22Rv1 (cell line): ENCODE results near the gene ACSS3.

ENCODE experiments used
- H3K27ac ChIP-seq: fragments of 450-650 bp; 2 replicates; pipeline ENCODE4 v1.5.1; 2017
- ZFX ChIP-seq: fragments of 450-650 bp; IDR thresholded peaks from 2 replicates; pipeline ENCODE4 v1.6.1; 2017; ENCODE audit warnings: antibody characterized with exemption, borderline replicate concordance
- TF ChIP-seq, protein P1 (sequence below): fragments of 450-650 bp; IDR thresholded peaks from 2 replicates; pipeline ENCODE4 v1.5.1; 2017; ENCODE audit warnings: mild to moderate bottlenecking

Gene ACSS3

GRCh38 chr12:81128930-81129554, 51.2 kb downstream of the ACSS3 start:
- TF ChIP-seq, protein P1, sequence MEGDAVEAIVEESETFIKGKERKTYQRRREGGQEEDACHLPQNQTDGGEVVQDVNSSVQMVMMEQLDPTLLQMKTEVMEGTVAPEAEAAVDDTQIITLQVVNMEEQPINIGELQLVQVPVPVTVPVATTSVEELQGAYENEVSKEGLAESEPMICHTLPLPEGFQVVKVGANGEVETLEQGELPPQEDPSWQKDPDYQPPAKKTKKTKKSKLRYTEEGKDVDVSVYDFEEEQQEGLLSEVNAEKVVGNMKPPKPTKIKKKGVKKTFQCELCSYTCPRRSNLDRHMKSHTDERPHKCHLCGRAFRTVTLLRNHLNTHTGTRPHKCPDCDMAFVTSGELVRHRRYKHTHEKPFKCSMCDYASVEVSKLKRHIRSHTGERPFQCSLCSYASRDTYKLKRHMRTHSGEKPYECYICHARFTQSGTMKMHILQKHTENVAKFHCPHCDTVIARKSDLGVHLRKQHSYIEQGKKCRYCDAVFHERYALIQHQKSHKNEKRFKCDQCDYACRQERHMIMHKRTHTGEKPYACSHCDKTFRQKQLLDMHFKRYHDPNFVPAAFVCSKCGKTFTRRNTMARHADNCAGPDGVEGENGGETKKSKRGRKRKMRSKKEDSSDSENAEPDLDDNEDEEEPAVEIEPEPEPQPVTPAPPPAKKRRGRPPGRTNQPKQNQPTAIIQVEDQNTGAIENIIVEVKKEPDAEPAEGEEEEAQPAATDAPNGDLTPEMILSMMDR, result peak; percentile 99
- TF ChIP-seq ZFX, result no peak
- H3K27ac ChIP-seq, result no peak overlapping the region

GRCh38 chr12:81136519-81136918, 58.6 kb downstream of the ACSS3 start:
- no peak overlapping the region for H3K27ac ChIP-seq
- TF ChIP-seq ZFX, result no peak
- TF ChIP-seq, protein P1, result no peak

DNA sequence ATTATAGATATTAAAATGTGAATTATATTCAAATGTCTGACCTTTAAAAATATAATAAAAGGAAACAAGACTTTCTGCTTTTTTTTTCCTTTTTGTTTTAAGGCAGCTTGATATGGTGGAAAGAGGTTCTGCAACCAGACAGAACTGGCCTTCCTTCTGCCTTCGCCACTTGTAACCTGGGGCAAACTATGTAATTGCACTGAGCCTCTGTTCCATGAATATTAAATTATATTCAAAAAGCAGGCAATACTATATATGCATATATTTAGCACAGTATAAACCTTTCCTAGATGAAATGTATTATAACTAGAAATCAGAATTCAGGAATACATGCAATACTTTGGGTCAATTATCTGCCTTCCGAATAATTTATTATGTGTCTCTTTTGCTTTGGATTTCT, 59.9 kb downstream of the ACSS3 start:
- no peak overlapping the region for H3K27ac ChIP-seq
- TF ChIP-seq ZFX, result no peak
- TF ChIP-seq, protein P1, result no peak

- no peak overlapping the region for H3K27ac ChIP-seq
- TF ChIP-seq, protein P1, result no peak
- TF ChIP-seq ZFX, result no peak
Observed at GRCh38 chr12:81141217-81141616, 63.3 kb downstream of the ACSS3 start.

- no peak overlapping the region for H3K27ac ChIP-seq
- no peak for TF ChIP-seq ZFX
- TF ChIP-seq, protein P1, result no peak
Observed at GRCh38 chr12:81143057-81143456, 65.2 kb downstream of the ACSS3 start.

DNA sequence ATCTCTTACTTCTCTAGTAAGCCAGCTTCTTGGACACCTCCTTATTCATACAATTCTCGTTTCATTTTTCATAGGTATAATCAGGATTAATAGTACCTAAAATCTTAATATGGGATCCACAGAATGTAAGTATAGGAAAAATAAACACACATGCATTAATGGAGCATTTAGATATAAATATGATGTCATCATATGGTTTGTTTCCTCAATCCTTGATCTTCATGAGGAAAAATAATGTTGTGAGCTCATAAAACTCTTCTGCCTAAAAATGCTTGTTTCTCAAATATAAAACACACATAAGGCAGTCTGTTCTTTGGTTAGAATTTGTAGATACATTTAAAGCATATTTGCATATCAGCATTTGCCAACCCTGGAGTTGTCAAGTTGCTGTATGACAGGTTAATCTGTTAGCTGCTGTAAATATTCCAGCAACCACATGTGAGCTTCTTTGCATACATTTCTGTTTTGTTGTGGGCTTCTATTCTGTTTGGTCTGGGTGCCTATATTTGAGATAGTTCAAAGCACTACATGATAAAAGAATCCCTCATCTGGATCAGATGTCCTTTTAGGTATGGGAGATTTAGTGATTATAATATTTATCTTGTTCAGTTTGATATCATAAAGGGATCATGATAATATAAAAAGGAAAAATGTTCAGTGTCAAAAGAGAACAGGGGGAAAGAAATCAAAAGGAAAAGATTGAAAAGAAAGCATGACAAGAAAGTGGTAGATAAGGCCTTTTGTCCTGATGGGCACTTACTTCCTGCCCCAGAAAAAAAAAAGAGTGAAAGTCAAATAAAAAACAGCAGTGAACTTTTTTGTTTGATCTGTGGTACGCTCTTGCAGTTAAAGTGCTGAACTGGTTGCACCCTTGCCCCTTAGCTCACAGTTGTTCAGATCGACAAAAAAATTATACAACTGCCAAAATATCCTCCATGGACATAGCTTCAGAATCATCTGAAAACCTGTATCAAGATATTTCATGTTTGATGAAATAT, 68.6 kb downstream of the ACSS3 start:
- TF ChIP-seq ZFX, result no peak
- TF ChIP-seq, protein P1, result no peak

More for the DNA sequence above, 68.6 kb downstream of the ACSS3 start:
- H3K27ac ChIP-seq, result no peak overlapping the region
